ENCODE data around the gene CTSD.
A peak's percentile ranks its signal among the peaks of the same experiment; 100 is the strongest.

CTSD gene

GRCh38 chr11:1728931-1729691 lies 34.6 kb downstream of the CTSD start:
- no peak overlapping the region for H3K4ac ChIP-seq (ENCODE audit: low read length)
- no peak overlapping the region for H3K4me3 ChIP-seq (ENCODE audit: low read length in 2 of 2)
- H3K27ac ChIP-seq (replicated peaks; ENCODE audit: low read length) = no peak overlapping the region
- no peaks in the 10 kb centered on the region for H3K36me3 ChIP-seq (replicated peaks in 1 of 2; ENCODE audit: control insufficient read depth in 2 of 2, insufficient read depth in 2 of 2, low read length in 2 of 2)
- no peak overlapping the region for H4K91ac ChIP-seq (ENCODE audit: low read depth, low read length, poor library complexity)
- no peak for DNase-seq (ENCODE audit: low spot score)
- WGBS, 2 donors (ENCODE audit: extremely low coverage in 2 of 2, insufficient read length in 2 of 2, insufficient replicate concordance in 1 of 2) = no CpG with 5 or more reads among the region's 25 CpGs
- H3K9ac ChIP-seq (ENCODE audit: low read depth, low read length, poor library complexity) = no peak overlapping the region
- H3K23ac ChIP-seq (ENCODE audit: low read depth, low read length, poor library complexity) = no peak overlapping the region
- peaks cover 0 to 4% of the 10 kb centered on the region in 2 donors for H3K9me3 ChIP-seq (replicated peaks in 1 of 2; ENCODE audit: control insufficient read depth in 2 of 2, insufficient read depth in 1 of 2, low read depth in 1 of 2, low read length in 2 of 2)
- peaks cover 0 to 35% (median 0%) of the 10 kb centered on the region in 3 experiments for H3K27me3 ChIP-seq (ENCODE audit: control insufficient read depth in 3 of 3, insufficient read depth in 3 of 3, low read depth in 1 of 3, low read length in 3 of 3)
- H3K4me2 ChIP-seq (ENCODE audit: insufficient read depth, low read length, poor library complexity, severe bottlenecking) = no peak overlapping the region
- no peak overlapping the region for H2AK5ac ChIP-seq (ENCODE audit: low read depth, low read length)
- no peak overlapping the region for H3K18ac ChIP-seq (ENCODE audit: low read length)
- no peaks in the 10 kb centered on the region for H3K79me1 ChIP-seq (ENCODE audit: low read depth, low read length)
- H2BK120ac ChIP-seq (ENCODE audit: low read depth, low read length) = no peak overlapping the region
- peak overlapping the region; percentile 49 for H2AFZ ChIP-seq (ENCODE audit: low read length)
- peaks cover 0 to 7% of the 10 kb centered on the region in 2 donors for H3K4me1 ChIP-seq (ENCODE audit: control insufficient read depth in 2 of 2, insufficient read depth in 1 of 2, low read depth in 1 of 2, low read length in 2 of 2)
- no peak overlapping the region for H2BK12ac ChIP-seq (ENCODE audit: low read length)
- no peak overlapping the region for H2BK15ac ChIP-seq (ENCODE audit: low read length)
- no peak overlapping the region for H2BK5ac ChIP-seq (ENCODE audit: low read length)
- no peak overlapping the region for H3K14ac ChIP-seq (ENCODE audit: low read length)
- H4K8ac ChIP-seq (ENCODE audit: low read depth, low read length) = no peak overlapping the region

- H3K18ac ChIP-seq (ENCODE audit: low read length) = no peak overlapping the region
- WGBS, 2 donors (ENCODE audit: extremely low coverage in 2 of 2, insufficient read length in 2 of 2, insufficient replicate concordance in 1 of 2) = no CpG with 5 or more reads among the region's 4 CpGs
- peaks cover 0 to 4% of the 10 kb centered on the region in 2 donors for H3K9me3 ChIP-seq (replicated peaks in 1 of 2; ENCODE audit: control insufficient read depth in 2 of 2, insufficient read depth in 1 of 2, low read depth in 1 of 2, low read length in 2 of 2)
These were observed 35.4 kb downstream of the CTSD start for GRCh38 chr11:1728301-1728700.

DNA sequence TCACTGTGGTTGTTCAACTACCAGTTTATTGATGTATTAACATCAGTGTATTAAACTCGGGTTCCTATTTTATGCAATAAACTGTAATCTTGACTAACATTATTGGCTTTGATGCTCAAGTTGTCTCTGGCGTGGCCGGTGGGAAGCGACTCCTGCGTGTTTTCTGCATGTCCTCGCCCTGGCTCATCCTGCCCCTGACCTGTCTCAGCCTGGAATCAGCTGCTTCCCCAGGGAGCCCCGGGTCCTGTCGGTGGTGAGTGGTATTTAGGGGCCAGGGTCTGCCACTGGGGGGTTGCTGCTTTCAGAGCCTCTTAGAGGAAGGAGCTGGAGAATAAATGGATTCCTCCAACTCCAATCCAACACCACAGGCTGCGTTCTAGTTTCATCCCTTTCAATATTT lies 35.9 kb downstream of the CTSD start:
- H2BK15ac ChIP-seq (ENCODE audit: low read length) = no peak overlapping the region
- no peak overlapping the region for H3K18ac ChIP-seq (ENCODE audit: low read length)
- H3K4me1 ChIP-seq (ENCODE audit: control insufficient read depth in 2 of 2, insufficient read depth in 1 of 2, low read depth in 1 of 2, low read length in 2 of 2) = peaks cover 0 to 7% of the 10 kb centered on the region in 2 donors
- no peak overlapping the region for H2BK120ac ChIP-seq (ENCODE audit: low read depth, low read length)
- no peak overlapping the region for H3K23ac ChIP-seq (ENCODE audit: low read depth, low read length, poor library complexity)
- H2AFZ ChIP-seq (ENCODE audit: low read length) = no peak overlapping the region
- H3K9ac ChIP-seq (ENCODE audit: low read depth, low read length, poor library complexity) = no peak overlapping the region
- no peak overlapping the region for H2BK12ac ChIP-seq (ENCODE audit: low read length)
- DNase-seq (ENCODE audit: low spot score) = no peak
- no CpG with 5 or more reads among the region's 9 CpGs for WGBS, 2 donors (ENCODE audit: extremely low coverage in 2 of 2, insufficient read length in 2 of 2, insufficient replicate concordance in 1 of 2)
- no peak overlapping the region for H3K27ac ChIP-seq (replicated peaks; ENCODE audit: low read length)
- no peak overlapping the region for H3K4me3 ChIP-seq (ENCODE audit: low read length in 2 of 2)
- no peaks in the 10 kb centered on the region for H3K79me1 ChIP-seq (ENCODE audit: low read depth, low read length)
- no peak overlapping the region for H3K4me2 ChIP-seq (ENCODE audit: insufficient read depth, low read length, poor library complexity, severe bottlenecking)
- H4K8ac ChIP-seq (ENCODE audit: low read depth, low read length) = no peak overlapping the region
- H3K4ac ChIP-seq (ENCODE audit: low read length) = no peak overlapping the region
- no peak overlapping the region for H3K14ac ChIP-seq (ENCODE audit: low read length)
- no peak overlapping the region for H2AK5ac ChIP-seq (ENCODE audit: low read depth, low read length)
- H4K91ac ChIP-seq (ENCODE audit: low read depth, low read length, poor library complexity) = no peak overlapping the region
- H2BK5ac ChIP-seq (ENCODE audit: low read length) = no peak overlapping the region
- H3K9me3 ChIP-seq (replicated peaks in 1 of 2; ENCODE audit: control insufficient read depth in 2 of 2, insufficient read depth in 1 of 2, low read depth in 1 of 2, low read length in 2 of 2) = peaks cover 0 to 4% of the 10 kb centered on the region in 2 donors
- no peaks in the 10 kb centered on the region for H3K36me3 ChIP-seq (replicated peaks in 1 of 2; ENCODE audit: control insufficient read depth in 2 of 2, insufficient read depth in 2 of 2, low read length in 2 of 2)
- H3K27me3 ChIP-seq (ENCODE audit: control insufficient read depth in 3 of 3, insufficient read depth in 3 of 3, low read depth in 1 of 3, low read length in 3 of 3) = peaks cover 0 to 26% (median 0%) of the 10 kb centered on the region in 3 experiments

More at GRCh38 chr11:1728301-1728700, 35.4 kb downstream of the CTSD start:
- Histone ChIP-seq H3K27me3 (ENCODE audit: control insufficient read depth in 3 of 3, insufficient read depth in 3 of 3, low read depth in 1 of 3, low read length in 3 of 3) (peaks cover 0 to 28% (median 0%) of the 10 kb centered on the region in 3 experiments), H3K9ac (ENCODE audit: low read depth, low read length, poor library complexity) (no peak overlapping the region), H2BK120ac (ENCODE audit: low read depth, low read length) (no peak overlapping the region), H4K8ac (ENCODE audit: low read depth, low read length) (no peak overlapping the region), H3K23ac (ENCODE audit: low read depth, low read length, poor library complexity) (no peak overlapping the region), H3K79me1 (ENCODE audit: low read depth, low read length) (no peaks in the 10 kb centered on the region), H3K36me3 (replicated peaks in 1 of 2; ENCODE audit: control insufficient read depth in 2 of 2, insufficient read depth in 2 of 2, low read length in 2 of 2) (no peaks in the 10 kb centered on the region), H4K91ac (ENCODE audit: low read depth, low read length, poor library complexity) (no peak overlapping the region), H2BK5ac (ENCODE audit: low read length) (no peak overlapping the region), H2BK15ac (ENCODE audit: low read length) (no peak overlapping the region), H2AFZ (ENCODE audit: low read length) (no peak overlapping the region), H3K14ac (ENCODE audit: low read length) (no peak overlapping the region), H3K4me2 (ENCODE audit: insufficient read depth, low read length, poor library complexity, severe bottlenecking) (no peak overlapping the region), H3K27ac (replicated peaks; ENCODE audit: low read length) (no peak overlapping the region), H3K4me1 (ENCODE audit: control insufficient read depth in 2 of 2, insufficient read depth in 1 of 2, low read depth in 1 of 2, low read length in 2 of 2) (peaks cover 0 to 7% of the 10 kb centered on the region in 2 donors), H2BK12ac (ENCODE audit: low read length) (no peak overlapping the region), H3K4ac (ENCODE audit: low read length) (no peak overlapping the region), H3K4me3 (ENCODE audit: low read length in 2 of 2) (no peak overlapping the region), H2AK5ac (ENCODE audit: low read depth, low read length) (no peak overlapping the region)
- DNase-seq (ENCODE audit: low spot score) = no peak

DNA sequence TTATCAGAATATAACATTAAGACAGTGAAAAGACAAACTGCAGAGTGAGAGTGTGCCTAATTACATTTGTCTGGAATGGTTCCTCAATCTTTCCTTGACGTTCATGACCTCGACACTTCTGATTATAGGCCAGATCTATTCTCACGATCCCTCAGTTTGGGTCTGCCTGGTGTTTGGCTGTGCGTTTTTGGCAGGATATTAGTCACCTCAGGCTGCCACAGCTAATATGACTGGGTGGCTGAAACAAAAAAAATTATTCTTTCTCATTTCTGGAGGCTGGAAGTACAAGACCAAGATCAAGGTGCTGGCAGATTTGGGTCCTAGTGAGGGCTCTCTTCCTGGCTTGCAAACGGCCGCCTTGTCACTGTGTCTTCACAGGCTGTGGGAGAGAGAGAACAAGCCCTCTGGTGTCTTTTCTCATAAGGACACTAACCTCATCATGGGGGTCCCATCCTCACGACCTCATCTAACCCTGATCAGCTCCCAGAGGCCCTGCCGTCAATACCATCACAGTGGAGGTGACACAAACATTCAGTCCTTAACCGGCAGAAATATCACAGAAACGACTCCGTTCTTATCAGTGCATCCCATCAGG lies 36.5 kb downstream of the CTSD start:
- no peak overlapping the region for H2BK12ac ChIP-seq (ENCODE audit: low read length)
- H3K4me2 ChIP-seq (ENCODE audit: insufficient read depth, low read length, poor library complexity, severe bottlenecking) = no peak overlapping the region
- H3K4ac ChIP-seq (ENCODE audit: low read length) = no peak overlapping the region
- H3K4me3 ChIP-seq (ENCODE audit: low read length in 2 of 2) = no peak overlapping the region
- peaks cover 0 to 4% of the 10 kb centered on the region in 2 donors for H3K9me3 ChIP-seq (replicated peaks in 1 of 2; ENCODE audit: control insufficient read depth in 2 of 2, insufficient read depth in 1 of 2, low read depth in 1 of 2, low read length in 2 of 2)
- no peaks in the 10 kb centered on the region for H3K36me3 ChIP-seq (replicated peaks in 1 of 2; ENCODE audit: control insufficient read depth in 2 of 2, insufficient read depth in 2 of 2, low read length in 2 of 2)
- H2BK5ac ChIP-seq (ENCODE audit: low read length) = no peak overlapping the region
- no peak overlapping the region for H3K14ac ChIP-seq (ENCODE audit: low read length)
- no peak overlapping the region for H2AFZ ChIP-seq (ENCODE audit: low read length)
- H3K27ac ChIP-seq (replicated peaks; ENCODE audit: low read length) = no peak overlapping the region
- H2AK5ac ChIP-seq (ENCODE audit: low read depth, low read length) = no peak overlapping the region
- H3K18ac ChIP-seq (ENCODE audit: low read length) = no peak overlapping the region
- DNase-seq (ENCODE audit: low spot score) = no peak
- H2BK120ac ChIP-seq (ENCODE audit: low read depth, low read length) = no peak overlapping the region
- no peak overlapping the region for H4K8ac ChIP-seq (ENCODE audit: low read depth, low read length)
- no peak overlapping the region for H3K9ac ChIP-seq (ENCODE audit: low read depth, low read length, poor library complexity)
- no peak overlapping the region for H2BK15ac ChIP-seq (ENCODE audit: low read length)
- peaks cover 0 to 20% (median 0%) of the 10 kb centered on the region in 3 experiments for H3K27me3 ChIP-seq (ENCODE audit: control insufficient read depth in 3 of 3, insufficient read depth in 3 of 3, low read depth in 1 of 3, low read length in 3 of 3)
- WGBS, 2 donors (ENCODE audit: extremely low coverage in 2 of 2, insufficient read length in 2 of 2, insufficient replicate concordance in 1 of 2) = no CpG with 5 or more reads among the region's 11 CpGs
- H4K91ac ChIP-seq (ENCODE audit: low read depth, low read length, poor library complexity) = no peak overlapping the region
- H3K4me1 ChIP-seq (ENCODE audit: control insufficient read depth in 2 of 2, insufficient read depth in 1 of 2, low read depth in 1 of 2, low read length in 2 of 2) = peaks cover 0 to 7% of the 10 kb centered on the region in 2 donors
- no peaks in the 10 kb centered on the region for H3K79me1 ChIP-seq (ENCODE audit: low read depth, low read length)
- H3K23ac ChIP-seq (ENCODE audit: low read depth, low read length, poor library complexity) = no peak overlapping the region
